Bronchial epithelial cell (primary cell): ENCODE results near the gene SRSF2. TPM values are rescaled to one million over a fixed set of nuclear protein-coding genes. Genes with fewer than 3 reads are reported as not detected.
"Not testable (repeated sequence)": the region's sequence is repeated elsewhere in the genome, so short reads cannot be mapped to it uniquely, and the experiment has no call there.

Experiments used
- DNase-seq: peaks from one replicate; pipeline ENCODE4 v3.0.0-alpha.2; 2010; ENCODE audit warnings: low read depth
- FAIRE-seq: peaks from 2 replicates; lab custom pipeline; 2011; peaks lifted over from hg19 to GRCh38; lab: Jason Lieb, UNC
- H3K27me3 ChIP-seq: 2 replicates; pipeline ENCODE4 v1.5.1; 2011; ENCODE audit warnings: low read length; ENCODE audit not compliant: control insufficient read depth, insufficient read depth
- H3K36me3 ChIP-seq: 2 replicates; pipeline ENCODE4 v1.5.1; 2011; ENCODE audit warnings: low read length; ENCODE audit not compliant: control insufficient read depth, insufficient read depth
- H3K4me3 ChIP-seq: 2 replicates; pipeline ENCODE4 v1.5.1; 2011; ENCODE audit warnings: mild to moderate bottlenecking, low read depth, low read length, control low read depth
- total RNA-seq: library from RNA; depleted of rRNA; stranded (reverse); fragments of >200 nt; gene quantifications from 2 replicates; pipeline ENCODE4 v1.2.1, GENCODE V29; 2014
- TF ChIP-seq, protein P1 (sequence below): IDR thresholded peaks from 2 replicates; pipeline ENCODE4 v1.5.1; 2011; ENCODE audit warnings: mild to moderate bottlenecking, moderate library complexity, low read length, control low read depth, inconsistent platforms; ENCODE audit not compliant: insufficient read depth, severe bottlenecking

SRSF2 gene
- total RNA-seq, 1 donor from 2014 or later = 57.9 TPM

DNA sequence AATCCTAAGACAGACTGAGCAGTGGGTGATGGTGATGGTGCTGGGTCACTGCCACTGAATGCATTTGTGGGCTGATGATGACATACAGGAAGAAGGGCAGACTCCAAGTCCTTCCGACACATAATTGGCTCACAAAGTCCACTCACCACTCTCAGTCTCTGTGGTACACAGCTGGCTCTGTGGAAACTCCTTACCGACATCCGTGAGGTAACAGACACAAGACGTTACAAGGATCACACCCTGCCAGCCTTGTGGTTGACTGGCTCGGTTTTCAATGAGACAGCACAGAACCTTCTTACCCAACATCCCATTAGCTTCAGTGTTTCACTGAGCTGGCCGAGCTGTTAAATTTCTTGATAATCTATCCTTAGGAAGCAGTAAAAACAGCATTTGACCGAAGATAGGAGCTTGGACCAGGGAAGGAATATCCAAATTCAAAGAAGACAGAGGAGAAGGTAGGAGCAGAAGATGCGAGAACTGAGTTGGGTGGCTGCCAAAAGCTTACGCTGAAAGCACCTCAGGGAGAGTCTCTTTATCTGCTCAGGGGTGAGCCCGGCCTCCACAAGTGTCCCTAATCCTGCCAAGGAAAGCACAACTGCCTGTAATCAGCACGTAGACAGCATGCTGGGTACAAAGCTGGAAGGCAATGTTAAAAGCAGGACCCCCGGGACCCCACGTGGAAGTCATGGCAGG is 20.8 kb downstream of the SRSF2 start:
- FAIRE-seq = peak; percentile 66
- H3K27me3 ChIP-seq = no peaks in the 10 kb centered on the region
- TF ChIP-seq, protein P1, sequence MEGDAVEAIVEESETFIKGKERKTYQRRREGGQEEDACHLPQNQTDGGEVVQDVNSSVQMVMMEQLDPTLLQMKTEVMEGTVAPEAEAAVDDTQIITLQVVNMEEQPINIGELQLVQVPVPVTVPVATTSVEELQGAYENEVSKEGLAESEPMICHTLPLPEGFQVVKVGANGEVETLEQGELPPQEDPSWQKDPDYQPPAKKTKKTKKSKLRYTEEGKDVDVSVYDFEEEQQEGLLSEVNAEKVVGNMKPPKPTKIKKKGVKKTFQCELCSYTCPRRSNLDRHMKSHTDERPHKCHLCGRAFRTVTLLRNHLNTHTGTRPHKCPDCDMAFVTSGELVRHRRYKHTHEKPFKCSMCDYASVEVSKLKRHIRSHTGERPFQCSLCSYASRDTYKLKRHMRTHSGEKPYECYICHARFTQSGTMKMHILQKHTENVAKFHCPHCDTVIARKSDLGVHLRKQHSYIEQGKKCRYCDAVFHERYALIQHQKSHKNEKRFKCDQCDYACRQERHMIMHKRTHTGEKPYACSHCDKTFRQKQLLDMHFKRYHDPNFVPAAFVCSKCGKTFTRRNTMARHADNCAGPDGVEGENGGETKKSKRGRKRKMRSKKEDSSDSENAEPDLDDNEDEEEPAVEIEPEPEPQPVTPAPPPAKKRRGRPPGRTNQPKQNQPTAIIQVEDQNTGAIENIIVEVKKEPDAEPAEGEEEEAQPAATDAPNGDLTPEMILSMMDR = no peak
- H3K36me3 ChIP-seq = peaks cover 16% of the 10 kb centered on the region
- H3K4me3 ChIP-seq = no peak overlapping the region
- peak; percentile 68 for DNase-seq

DNA sequence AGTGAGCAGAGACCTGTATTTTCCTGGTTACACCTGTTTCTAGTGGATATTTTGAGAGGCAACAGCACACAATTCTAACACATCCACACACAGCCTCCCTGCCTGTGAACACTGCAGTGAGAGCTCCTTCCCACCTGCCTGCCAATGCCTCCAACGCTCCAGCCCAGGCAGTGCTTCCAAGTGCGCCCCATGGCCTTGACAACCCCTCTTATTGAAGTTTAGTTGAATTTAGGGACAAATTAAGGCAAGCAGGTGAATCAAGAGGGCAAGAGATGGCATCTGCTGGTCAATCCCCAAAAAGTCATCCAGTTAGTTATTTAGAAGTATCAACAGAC is 21.7 kb downstream of the SRSF2 start:
- TF ChIP-seq, protein P1 = no peak
- no peaks in the 10 kb centered on the region for H3K27me3 ChIP-seq
- H3K36me3 ChIP-seq = peaks cover 15% of the 10 kb centered on the region
- no peak for FAIRE-seq
- no peak for DNase-seq
- no peak overlapping the region for H3K4me3 ChIP-seq

DNA sequence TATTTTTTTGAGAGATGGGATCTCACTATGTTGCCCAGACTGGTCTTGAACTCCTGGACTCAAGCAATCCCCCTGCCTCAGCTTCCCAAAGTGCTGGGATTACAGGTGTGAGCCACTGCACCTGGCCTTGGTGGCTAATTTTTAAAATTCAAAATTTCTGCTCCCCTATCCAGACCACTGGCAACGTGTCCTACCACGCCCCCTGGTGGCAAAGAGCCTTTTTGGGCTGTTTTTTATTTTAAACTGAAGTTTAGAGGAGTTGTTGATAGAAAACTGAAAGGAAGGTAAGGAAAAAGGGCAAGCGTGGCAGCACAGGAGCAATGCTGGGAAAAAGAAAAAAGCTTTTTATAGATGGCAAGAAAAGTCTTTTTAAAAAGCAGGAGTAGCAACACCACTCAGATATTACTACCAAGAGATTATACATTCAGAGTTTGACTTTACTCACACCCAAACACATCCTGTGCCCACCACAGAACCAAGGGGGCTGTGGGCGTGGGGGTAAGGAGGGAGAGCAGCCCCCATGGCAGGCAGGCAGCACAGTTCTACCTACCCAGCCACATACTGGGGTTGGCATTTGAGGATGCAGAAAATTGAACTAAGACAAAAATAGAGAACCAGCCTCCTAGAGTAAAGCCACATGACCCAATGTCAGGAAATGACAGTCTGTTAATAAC is 22.2 kb downstream of the SRSF2 start:
- FAIRE-seq (no peak), DNase-seq (no peak)
- TF ChIP-seq, protein P1 = peak; percentile 57
- peaks cover 10% of the 10 kb centered on the region for H3K36me3 ChIP-seq
- no peak overlapping the region for H3K4me3 ChIP-seq
- H3K27me3 ChIP-seq = no peaks in the 10 kb centered on the region

DNA sequence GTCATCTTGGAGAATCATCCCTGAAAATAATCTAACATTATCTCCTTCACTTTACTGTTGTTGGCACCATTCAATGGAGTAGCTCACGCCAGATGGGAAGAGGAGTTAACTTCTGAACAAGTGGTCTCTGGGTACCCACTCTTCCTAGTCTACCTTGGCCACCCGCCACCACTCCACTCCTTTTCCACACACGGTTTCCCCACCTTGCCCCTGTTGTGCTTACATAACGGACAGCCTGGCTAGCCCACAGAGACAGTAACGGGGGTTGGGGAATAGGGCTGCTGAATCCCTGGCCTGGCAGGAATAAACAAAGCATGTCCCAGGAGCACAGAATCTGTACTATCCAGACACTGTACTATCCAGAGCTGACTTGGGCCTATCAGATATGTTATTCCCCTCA is 22.8 kb downstream of the SRSF2 start:
- H3K27me3 ChIP-seq = no peaks in the 10 kb centered on the region
- no peak overlapping the region for H3K4me3 ChIP-seq
- TF ChIP-seq, protein P1 = no peak
- DNase-seq = no peak
- FAIRE-seq = no peak
- H3K36me3 ChIP-seq = peaks cover 7% of the 10 kb centered on the region

DNA sequence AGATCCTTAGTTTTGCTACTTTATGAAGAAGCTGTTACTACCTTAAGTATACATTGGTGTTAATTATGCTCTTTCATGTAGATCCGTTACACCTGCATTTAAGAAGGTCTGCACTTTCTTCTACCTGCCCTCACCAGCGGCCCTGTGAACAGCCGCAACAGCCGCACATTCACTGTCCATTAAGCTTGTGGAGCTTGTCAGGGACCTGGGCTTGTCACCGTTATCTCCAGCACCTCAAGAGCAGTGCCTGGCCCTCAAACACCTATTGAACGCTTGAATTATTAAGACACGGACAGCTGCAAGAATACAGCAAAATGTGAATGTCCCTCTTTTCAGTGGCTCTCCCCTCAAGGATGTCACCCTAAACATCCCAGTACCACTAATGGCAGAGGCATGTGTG is 23.4 kb downstream of the SRSF2 start:
- H3K36me3 ChIP-seq = peaks cover 6% of the 10 kb centered on the region
- H3K4me3 ChIP-seq = no peak overlapping the region
- H3K27me3 ChIP-seq = no peaks in the 10 kb centered on the region
- TF ChIP-seq, protein P1 = no peak
- DNase-seq (no peak), FAIRE-seq (no peak)

DNA sequence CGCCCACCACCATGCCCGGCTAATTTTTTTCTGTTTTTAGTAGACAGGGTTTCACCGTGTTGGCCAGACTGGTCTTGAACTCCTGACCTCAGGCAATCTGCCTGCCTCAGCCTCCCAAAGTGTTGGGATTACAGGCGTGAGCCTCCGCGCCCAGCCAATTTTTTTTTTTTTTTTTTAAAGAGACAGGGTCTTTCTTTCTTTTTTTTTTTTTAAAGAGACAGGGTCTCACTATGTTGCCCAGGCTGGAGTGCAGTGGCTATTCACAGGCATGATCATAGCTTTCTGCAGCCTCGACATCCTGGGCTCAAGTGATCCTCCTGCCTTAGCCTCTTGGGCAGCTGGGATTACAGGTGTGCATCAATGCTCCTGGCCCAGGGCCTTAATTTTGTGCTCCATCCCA is 24.8 kb downstream of the SRSF2 start:
- not testable (repeated sequence) for FAIRE-seq, H3K27me3 ChIP-seq, H3K4me3 ChIP-seq, H3K36me3 ChIP-seq, DNase-seq
